ENCODE results near the gene WNT9B. TPM values are rescaled to one million over a fixed set of nuclear protein-coding genes. Genes with fewer than 3 reads are reported as not detected.

WNT9B gene
- total and polyA plus RNA-seq, 2 experiments from 2014 or later = 0.17 TPM; not detected in 1

DNA sequence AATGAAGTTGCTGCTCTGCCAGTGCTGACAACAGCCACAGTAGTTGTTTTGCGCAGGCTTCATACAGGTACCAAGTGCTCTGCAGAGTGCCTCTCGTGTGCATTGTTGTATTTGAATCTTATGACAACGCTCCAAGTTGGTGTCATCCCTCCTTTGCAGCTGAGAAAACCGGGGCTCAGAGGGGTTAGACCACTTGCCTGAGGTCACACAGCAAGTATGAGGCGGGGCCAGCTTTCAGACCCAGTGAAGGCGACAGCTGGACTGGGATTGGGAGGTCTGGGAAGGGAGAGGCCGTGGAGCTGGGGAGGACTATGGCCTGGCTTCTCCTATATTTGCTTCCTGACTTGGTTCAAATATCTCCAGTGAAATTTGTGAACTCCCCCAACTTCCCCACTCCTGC lies 33.2 kb downstream of the WNT9B start (continued):
- TF ChIP-seq, protein P1, sequence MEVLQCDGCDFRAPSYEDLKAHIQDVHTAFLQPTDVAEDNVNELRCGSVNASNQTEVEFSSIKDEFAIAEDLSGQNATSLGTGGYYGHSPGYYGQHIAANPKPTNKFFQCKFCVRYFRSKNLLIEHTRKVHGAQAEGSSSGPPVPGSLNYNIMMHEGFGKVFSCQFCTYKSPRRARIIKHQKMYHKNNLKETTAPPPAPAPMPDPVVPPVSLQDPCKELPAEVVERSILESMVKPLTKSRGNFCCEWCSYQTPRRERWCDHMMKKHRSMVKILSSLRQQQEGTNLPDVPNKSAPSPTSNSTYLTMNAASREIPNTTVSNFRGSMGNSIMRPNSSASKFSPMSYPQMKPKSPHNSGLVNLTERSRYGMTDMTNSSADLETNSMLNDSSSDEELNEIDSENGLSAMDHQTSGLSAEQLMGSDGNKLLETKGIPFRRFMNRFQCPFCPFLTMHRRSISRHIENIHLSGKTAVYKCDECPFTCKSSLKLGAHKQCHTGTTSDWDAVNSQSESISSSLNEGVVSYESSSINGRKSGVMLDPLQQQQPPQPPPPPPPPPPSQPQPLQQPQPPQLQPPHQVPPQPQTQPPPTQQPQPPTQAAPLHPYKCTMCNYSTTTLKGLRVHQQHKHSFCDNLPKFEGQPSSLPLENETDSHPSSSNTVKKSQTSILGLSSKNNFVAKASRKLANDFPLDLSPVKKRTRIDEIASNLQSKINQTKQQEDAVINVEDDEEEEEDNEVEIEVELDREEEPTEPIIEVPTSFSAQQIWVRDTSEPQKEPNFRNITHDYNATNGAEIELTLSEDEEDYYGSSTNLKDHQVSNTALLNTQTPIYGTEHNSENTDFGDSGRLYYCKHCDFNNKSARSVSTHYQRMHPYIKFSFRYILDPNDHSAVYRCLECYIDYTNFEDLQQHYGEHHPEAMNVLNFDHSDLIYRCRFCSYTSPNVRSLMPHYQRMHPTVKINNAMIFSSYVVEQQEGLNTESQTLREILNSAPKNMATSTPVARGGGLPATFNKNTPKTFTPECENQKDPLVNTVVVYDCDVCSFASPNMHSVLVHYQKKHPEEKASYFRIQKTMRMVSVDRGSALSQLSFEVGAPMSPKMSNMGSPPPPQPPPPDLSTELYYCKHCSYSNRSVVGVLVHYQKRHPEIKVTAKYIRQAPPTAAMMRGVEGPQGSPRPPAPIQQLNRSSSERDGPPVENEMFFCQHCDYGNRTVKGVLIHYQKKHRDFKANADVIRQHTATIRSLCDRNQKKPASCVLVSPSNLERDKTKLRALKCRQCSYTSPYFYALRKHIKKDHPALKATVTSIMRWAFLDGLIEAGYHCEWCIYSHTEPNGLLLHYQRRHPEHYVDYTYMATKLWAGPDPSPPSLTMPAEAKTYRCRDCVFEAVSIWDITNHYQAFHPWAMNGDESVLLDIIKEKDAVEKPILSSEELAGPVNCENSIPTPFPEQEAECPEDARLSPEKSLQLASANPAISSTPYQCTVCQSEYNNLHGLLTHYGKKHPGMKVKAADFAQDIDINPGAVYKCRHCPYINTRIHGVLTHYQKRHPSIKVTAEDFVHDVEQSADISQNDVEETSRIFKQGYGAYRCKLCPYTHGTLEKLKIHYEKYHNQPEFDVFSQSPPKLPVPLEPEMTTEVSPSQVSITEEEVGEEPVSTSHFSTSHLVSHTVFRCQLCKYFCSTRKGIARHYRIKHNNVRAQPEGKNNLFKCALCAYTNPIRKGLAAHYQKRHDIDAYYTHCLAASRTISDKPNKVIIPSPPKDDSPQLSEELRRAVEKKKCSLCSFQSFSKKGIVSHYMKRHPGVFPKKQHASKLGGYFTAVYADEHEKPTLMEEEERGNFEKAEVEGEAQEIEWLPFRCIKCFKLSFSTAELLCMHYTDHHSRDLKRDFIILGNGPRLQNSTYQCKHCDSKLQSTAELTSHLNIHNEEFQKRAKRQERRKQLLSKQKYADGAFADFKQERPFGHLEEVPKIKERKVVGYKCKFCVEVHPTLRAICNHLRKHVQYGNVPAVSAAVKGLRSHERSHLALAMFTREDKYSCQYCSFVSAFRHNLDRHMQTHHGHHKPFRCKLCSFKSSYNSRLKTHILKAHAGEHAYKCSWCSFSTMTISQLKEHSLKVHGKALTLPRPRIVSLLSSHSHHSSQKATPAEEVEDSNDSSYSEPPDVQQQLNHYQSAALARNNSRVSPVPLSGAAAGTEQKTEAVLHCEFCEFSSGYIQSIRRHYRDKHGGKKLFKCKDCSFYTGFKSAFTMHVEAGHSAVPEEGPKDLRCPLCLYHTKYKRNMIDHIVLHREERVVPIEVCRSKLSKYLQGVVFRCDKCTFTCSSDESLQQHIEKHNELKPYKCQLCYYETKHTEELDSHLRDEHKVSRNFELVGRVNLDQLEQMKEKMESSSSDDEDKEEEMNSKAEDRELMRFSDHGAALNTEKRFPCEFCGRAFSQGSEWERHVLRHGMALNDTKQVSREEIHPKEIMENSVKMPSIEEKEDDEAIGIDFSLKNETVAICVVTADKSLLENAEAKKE (CRISPR knock-in tag; IDR thresholded peaks at IDR 0.05) = no peak
- TF ChIP-seq CREB1 (CRISPR knock-in tag; IDR thresholded peaks at IDR 0.05; ENCODE audit: low read depth) (no peak), POLR2AphosphoS5 (IDR thresholded peaks at IDR 0.05; ENCODE audit: low read depth) (no peak)

DNA sequence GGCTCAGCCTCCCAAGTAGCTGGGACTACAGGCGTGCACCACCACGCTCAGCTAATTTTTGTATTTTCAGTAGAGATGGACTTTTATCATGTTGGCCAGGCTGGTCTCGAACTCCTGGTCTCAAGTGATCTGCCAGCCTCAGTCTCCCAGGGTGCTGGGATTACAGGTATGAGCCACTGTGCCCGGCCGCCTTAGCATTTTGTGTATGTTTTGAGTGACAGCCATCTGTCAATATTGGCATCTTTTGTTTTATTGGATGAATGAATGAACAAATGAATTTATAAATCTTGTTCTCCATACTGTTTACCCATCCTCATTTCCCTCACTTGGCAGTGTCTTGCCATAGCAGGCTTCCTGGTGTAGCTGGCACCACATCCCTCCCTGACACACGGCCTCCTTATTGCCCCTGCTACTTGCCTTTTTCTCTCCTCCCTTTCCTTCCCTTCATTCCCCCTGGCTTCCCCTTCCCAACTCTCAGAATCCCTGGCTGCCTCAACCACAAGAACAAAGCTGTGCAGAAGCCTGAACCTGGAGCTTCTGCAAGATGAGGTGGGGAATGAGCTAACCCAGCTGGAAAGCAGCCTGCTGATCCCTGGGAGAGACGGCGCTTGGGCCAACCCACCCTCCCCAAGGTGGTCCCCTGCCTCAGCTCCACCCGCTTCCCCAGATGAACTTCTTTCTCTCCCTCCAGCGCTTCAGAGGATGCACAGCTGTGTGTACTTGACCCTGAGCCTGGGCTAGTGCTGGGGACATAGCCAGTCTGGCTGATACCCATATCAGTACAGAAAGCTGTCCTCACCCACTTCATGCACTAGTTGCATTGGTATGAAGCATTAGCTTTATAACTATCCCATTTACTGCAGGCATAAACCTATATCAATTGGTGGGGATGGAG lies 34.3 kb downstream of the WNT9B start:
- no peaks in the 10 kb centered on the region for H3K36me3 ChIP-seq (ENCODE audit: insufficient read depth)
- H3F3A ChIP-seq (replicated peaks; ENCODE audit: low read depth) = no peaks in the 10 kb centered on the region
- Mint-ChIP-seq H3K27ac (no peak overlapping the region), H3K27me3 (ENCODE audit: insufficient read depth, low read depth, poor library complexity) (peaks cover 16% of the 10 kb centered on the region), H3K4me1 (peaks cover 3% of the 10 kb centered on the region; the same call in 1 of the 3 replicates), H3K4me3 (no peak overlapping the region), H3K36me3 (ENCODE audit: low read depth) (no peaks in the 10 kb centered on the region), H3K9me3 (no peaks in the 10 kb centered on the region)
- H3K27me3 ChIP-seq (ENCODE audit: insufficient read depth) = no peaks in the 10 kb centered on the region
- H3K4me3 ChIP-seq = no peak overlapping the region
- H3K9me2 ChIP-seq (ENCODE audit: insufficient read depth) = no peaks in the 10 kb centered on the region
- no peak overlapping the region for H3K4me2 ChIP-seq
- H3K4me1 ChIP-seq (ENCODE audit: insufficient read depth) = no peaks in the 10 kb centered on the region
- H3K27ac ChIP-seq (ENCODE audit: low read depth) = no peak overlapping the region
- no peaks in the 10 kb centered on the region; the same call in 1 of the 2 replicates for H4K20me1 ChIP-seq (replicated peaks; ENCODE audit: insufficient read depth)
- DNase-seq (ENCODE audit: low spot score) (no peak), ATAC-seq (no peak)
- H2AFZ ChIP-seq = no peak overlapping the region
- no peak for TF ChIP-seq EZH2 (IDR thresholded peaks at IDR 0.05; ENCODE audit: low read depth, unreplicated experiment)
- TF ChIP-seq CREB1 (CRISPR knock-in tag; IDR thresholded peaks at IDR 0.05; ENCODE audit: low read depth) = no peak
- no peaks in the 10 kb centered on the region for H3K79me2 ChIP-seq (replicated peaks; ENCODE audit: insufficient read depth)

Measured in GM23338 (cell line).